AG20443 (cell line): ENCODE results near the gene MGAT5.
"Not testable (repeated sequence)": the region's sequence is repeated elsewhere in the genome, so short reads cannot be mapped to it uniquely, and the experiment has no call there.

Experiments
- DNase-seq: peaks from one replicate; pipeline ENCODE4 v3.0.0; 2012; ENCODE audit warnings: low spot score, mixed read lengths

The MGAT5 gene

GRCh38 chr2:134468776-134469175 is 214.9 kb downstream of the MGAT5 start:
- no peak for DNase-seq

GRCh38 chr2:134469516-134470115 is 215.7 kb downstream of the MGAT5 start:
- no peak for DNase-seq

- DNase-seq, result no peak
These were observed 216.8 kb downstream of the MGAT5 start for GRCh38 chr2:134470561-134471168.

GRCh38 chr2:134476982-134477381 is 223.1 kb downstream of the MGAT5 start:
- not testable (repeated sequence) for DNase-seq

- no peak for DNase-seq
These were observed 225.9 kb downstream of the MGAT5 start for GRCh38 chr2:134479696-134480330.

DNA sequence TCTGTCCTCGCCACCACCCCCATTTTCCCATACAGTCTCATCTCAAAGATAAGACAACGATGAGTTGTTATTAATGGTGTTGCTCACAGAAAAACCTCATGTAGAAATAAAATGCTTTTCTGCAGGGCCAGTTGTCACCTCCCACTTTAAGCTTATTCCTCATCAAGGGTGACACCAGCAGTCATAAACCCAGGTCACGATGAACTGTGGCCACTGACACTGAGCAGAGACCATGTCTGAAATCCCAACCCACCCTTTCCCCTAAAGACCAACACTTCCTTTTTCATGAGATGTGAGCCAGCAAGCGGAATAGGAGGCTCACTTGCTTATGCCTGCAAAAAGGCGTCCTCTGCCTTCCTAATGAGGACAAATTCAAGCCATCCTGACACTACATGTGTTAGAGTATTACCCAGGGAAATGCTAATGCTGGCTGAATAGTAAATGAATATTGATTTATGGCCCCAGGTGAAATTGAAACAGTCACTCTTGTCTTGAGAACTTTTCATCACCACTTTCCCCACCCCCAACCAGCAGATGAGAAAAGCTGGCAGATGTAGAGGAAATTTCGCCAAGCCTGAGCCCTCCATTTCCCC is 228.4 kb downstream of the MGAT5 start:
- no peak for DNase-seq

GRCh38 chr2:134482766-134483340 is 229.0 kb downstream of the MGAT5 start:
- no peak for DNase-seq

GRCh38 chr2:134489732-134490384 is 236.0 kb downstream of the MGAT5 start:
- DNase-seq, result no peak

GRCh38 chr2:134490559-134490958 is 236.7 kb downstream of the MGAT5 start:
- DNase-seq, result no peak

GRCh38 chr2:134491022-134491421 is 237.2 kb downstream of the MGAT5 start:
- no peak for DNase-seq

DNA sequence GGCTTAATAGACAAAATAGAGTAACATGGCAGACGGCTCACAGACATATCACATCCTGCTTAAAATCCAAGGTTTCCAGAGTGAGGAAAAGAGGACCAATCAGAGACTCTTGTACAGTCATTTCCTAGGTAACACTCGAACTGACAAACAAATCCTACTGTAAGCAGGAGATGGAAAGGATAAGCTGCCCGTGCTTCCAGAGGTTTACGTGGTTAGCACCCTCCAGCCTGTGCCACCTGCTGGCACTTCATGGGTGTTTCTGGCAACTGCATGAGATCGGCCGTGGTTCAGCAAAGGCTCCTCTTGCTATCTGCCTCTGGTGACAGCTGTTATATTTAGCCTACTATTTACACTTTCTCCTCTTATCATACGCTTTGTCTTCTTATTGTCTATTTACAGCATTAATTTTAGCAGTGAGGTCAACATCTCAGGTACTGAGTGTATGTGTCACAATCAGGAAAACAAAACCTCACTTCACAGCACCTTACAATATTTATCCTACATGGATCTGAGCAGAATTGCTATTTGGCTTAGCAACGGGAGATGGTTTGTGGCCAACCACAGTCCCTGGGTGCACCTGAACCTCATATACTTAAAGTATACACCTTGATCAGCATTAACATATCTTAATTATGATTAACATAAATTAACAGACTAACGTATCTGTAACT is 238.0 kb downstream of the MGAT5 start:
- DNase-seq, result no peak

- DNase-seq, result no peak
These were observed 239.9 kb downstream of the MGAT5 start for GRCh38 chr2:134493797-134494196.

DNA sequence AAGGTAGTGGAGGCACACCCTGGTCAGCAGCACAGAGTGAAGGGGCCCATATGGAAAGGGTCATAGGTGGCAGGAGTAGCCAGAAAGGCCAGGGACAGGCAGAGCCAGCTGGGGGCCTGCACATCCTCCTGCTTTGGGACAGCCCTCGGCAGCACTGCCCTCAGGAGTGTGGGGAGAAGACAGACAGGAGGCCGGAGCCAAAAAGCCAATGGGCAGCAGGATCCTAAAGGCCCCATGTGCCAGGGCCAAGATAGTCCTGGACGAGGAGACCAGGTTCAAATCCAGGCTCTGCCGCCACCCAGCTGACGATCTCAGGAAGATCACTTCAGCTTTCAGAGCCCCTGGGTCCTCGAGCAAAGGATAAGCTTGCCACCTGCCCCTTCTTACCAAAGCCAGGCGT is 244.8 kb downstream of the MGAT5 start:
- no peak for DNase-seq

DNA sequence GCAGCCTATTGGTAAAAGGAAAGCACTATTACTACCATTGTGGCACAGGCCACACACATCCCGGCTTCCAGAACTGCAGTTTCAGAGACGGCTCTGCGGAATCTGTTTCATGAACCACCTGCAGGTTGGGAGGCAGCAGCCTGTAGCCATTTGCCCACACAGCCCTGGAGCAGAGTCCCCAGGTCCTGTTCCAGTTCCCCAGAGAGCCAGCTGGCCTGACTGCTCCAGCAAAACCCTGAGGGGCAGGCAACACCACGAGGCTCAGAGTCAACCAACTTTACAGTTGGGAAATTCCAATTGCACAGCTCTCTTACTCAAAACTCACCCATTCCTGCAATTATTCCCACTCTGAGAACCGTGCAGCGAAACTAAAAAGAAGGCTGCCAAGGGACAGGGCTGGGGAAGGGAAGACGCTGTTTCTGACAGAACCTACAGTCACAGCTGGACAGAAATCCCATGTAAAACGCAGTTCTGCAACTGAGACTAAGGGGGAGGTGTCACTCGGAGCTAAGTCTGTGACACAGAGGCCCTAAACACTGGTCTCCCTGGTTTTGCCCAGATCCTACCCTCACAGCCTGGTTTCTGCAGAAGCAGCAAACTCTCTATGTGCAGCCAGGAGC is 245.5 kb downstream of the MGAT5 start:
- no peak for DNase-seq

GRCh38 chr2:134500211-134500935 is 246.5 kb downstream of the MGAT5 start:
- no peak for DNase-seq

DNA sequence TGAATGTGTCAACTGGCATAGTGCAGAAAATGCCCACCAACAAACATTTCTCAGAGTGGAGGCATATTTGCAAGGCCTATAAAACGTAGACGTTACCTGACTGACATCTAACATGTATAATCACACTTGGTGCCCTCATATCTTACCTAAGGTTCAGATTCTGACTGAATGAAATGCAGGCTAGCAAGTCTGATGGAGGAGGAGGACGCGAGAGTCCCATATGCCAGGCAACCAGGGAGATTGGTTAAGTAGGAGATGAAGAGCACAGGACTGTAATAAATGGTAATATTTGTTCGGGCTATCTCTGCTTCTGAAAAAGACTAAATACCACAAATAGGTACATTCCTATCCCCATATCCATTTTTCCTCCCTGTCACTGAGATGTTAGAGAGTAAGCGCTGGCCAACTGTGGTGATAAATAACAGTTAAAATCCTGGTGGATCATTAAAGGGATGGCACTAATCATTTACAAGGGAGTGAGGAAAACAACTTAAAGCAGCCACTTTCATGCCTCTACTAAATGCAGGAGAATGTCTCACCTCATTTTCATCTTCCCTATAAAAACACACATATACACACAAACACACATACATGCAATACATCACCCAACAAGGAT is 247.7 kb downstream of the MGAT5 start:
- no peak for DNase-seq

GRCh38 chr2:134502104-134502503 is 248.2 kb downstream of the MGAT5 start:
- DNase-seq, result no peak
